Esophagus (tissue), 2 donors: ENCODE results near the gene RGL1. TPM values are rescaled to one million over a fixed set of nuclear protein-coding genes. Genes with fewer than 3 reads are reported as not detected.

ENCODE experiments used
- H3K27ac ChIP-seq, 2 donors: one replicate each; pipeline ENCODE4 v1.5.1; 2013; ENCODE audit warnings: low read depth in 2 of 2, mild to moderate bottlenecking in 2 of 2, inconsistent platforms in 1 of 2, low read length in 1 of 2, moderate library complexity in 1 of 2
- H3K27me3 ChIP-seq, 2 donors: one replicate each; pipeline ENCODE4 v1.6.1; 2013; ENCODE audit warnings: low read length in 2 of 2, control low read depth in 1 of 2, mild to moderate bottlenecking in 1 of 2; ENCODE audit not compliant: insufficient read depth in 2 of 2, control insufficient read depth in 1 of 2
- H3K36me3 ChIP-seq, 2 donors: one replicate each; pipeline ENCODE4 v1.6.1; 2013; ENCODE audit warnings: low read length in 1 of 2; ENCODE audit not compliant: control insufficient read depth in 2 of 2, insufficient read depth in 2 of 2
- H3K4me1 ChIP-seq, 2 donors: one replicate each; pipeline ENCODE4 v1.6.1; 2013; ENCODE audit warnings: low read length in 1 of 2; ENCODE audit not compliant: control insufficient read depth in 2 of 2, insufficient read depth in 2 of 2
- H3K4me3 ChIP-seq, 2 donors: one replicate each; pipeline ENCODE4 v1.5.1; 2013; ENCODE audit warnings: low read length in 2 of 2, mild to moderate bottlenecking in 2 of 2, low read depth in 1 of 2, moderate library complexity in 1 of 2
- H3K9me3 ChIP-seq, 2 donors: one replicate each; pipeline ENCODE4 v1.6.1; 2013; ENCODE audit warnings: mild to moderate bottlenecking in 2 of 2, low read depth in 1 of 2, low read length in 1 of 2, moderate library complexity in 1 of 2; ENCODE audit not compliant: control insufficient read depth in 2 of 2, insufficient read depth in 1 of 2
- WGBS, 2 donors: extraction: QIAGEN DNeasy Blood & Tissue Kit; methylation state at CpG; one replicate each; pipeline ENCODE4 v1.1.7; 2013; 5-methylcytosine and 5-hydroxymethylcytosine counted together
- polyA plus RNA-seq, 2 donors: library from polyadenylated mRNA; stranded (reverse); fragments of 200-250 nt; gene quantifications; one replicate each; pipeline ENCODE4 v1.2.3, GENCODE V29; 2013
- donor health status: healthy with polysubstance abuse.
- donor health status: Bipolar disorder and iron deficiency.

RGL1 gene
- polyA plus RNA-seq, 2 donors: 1.6 TPM

DNA sequence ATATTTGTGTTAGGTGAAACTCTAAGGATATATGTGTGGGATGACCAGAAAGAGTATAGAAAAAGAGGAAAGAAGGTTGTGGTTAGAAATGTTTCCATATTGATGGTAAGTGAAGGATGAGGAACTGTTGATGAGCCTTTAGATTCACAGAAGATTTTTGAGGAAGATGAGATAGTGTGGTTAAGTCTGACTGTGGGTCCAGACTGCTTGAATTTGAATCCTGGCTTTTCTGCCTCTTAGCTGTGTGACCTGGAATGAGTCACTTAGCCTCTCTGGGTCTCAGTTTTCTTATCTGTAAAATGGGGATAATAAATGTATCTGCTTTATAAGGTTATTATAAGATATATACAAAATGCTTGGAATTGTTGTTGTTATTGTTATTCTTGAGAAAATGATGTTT, 27.5 kb downstream of the RGL1 start:
- Histone ChIP-seq H3K27ac (no peak overlapping the region), H3K36me3 (no peaks in the 10 kb centered on the region), H3K4me3 (no peak overlapping the region), H3K4me1 (no peaks in the 10 kb centered on the region), H3K27me3 (no peaks in the 10 kb centered on the region), H3K9me3 (no peaks in the 10 kb centered on the region)

- Histone ChIP-seq H3K4me1 (no peaks in the 10 kb centered on the region), H3K27me3 (no peaks in the 10 kb centered on the region), H3K27ac (no peak overlapping the region), H3K4me3 (no peak overlapping the region), H3K36me3 (no peaks in the 10 kb centered on the region), H3K9me3 (no peaks in the 10 kb centered on the region)
- 53 to 60% methylated on average over 3 of the region's 3 CpGs for WGBS, 2 donors
Observed at GRCh38 chr1:183834568-183834967, 29.6 kb downstream of the RGL1 start.

DNA sequence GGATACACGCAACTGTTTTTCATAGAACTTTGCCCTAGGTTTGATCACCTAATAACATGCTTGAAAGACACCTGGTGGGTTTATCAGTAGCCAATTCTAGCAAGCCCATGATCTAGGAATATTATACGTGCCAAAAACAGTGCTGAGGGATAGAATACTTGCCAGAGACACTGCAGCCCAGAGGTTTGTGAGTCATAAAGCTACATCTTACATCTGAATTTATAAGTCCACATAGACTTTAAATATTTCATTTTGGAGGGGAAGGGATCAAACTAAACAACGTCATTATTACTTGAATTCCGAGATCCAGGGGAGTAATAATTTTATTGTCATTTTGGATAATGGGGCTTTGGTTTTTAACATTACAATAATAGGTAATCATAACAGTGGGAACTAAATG, 31.7 kb downstream of the RGL1 start:
- Histone ChIP-seq H3K4me1 (no peaks in the 10 kb centered on the region), H3K36me3 (no peaks in the 10 kb centered on the region), H3K27me3 (no peaks in the 10 kb centered on the region), H3K4me3 (no peak overlapping the region), H3K9me3 (no peaks in the 10 kb centered on the region), H3K27ac (no peak overlapping the region)
- WGBS, 2 donors: 85 to 88% methylated on average over 4 of the region's 4 CpGs

DNA sequence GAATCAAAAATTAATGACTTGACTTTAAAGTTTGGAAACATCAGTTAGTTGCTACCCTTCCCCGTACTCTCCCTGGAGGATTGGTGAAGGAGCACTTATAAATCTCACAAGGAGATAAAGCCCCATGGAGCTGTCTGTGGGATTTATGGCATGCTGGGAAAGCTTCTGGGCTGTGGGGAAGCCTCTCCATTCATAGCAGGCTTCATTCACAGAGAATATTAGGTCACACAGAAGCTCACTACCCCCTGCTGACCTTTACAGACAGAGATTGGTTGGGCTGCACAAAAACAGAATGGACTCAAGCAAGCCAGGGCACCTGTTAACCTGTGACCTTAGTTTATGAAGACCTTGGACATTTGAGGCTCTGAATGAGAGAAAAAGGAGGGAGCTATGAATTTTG, 32.1 kb downstream of the RGL1 start:
- WGBS, 2 donors: 92 to 96% methylated on average over 1 of the region's 1 CpG

DNA sequence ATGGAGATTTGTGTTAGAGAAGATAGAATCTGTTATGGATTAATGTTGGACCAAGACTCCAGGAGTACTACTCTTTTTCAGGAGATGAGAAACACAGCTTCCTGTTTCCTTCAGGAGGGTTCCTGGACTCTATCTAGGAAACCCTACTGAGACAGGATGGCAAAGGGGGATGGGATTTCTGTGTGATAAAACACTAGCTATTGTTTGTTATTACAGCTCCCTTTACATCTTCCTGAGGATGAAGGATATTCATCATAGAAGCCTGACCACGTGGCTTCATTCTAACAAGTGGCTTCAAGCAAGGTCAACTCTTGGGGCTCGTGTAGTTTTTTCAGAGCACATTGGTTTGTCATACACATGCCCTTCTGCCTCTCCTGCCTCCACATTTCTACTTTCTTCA, 33.3 kb downstream of the RGL1 start:
- no peaks in the 10 kb centered on the region for H3K36me3 ChIP-seq
- no peaks in the 10 kb centered on the region for H3K27me3 ChIP-seq
- H3K4me1 ChIP-seq: no peaks in the 10 kb centered on the region
- H3K4me3 ChIP-seq: no peak overlapping the region
- WGBS, 2 donors: 77 to 79% methylated on average over 2 of the region's 2 CpGs
- H3K27ac ChIP-seq: no peak overlapping the region
- no peaks in the 10 kb centered on the region for H3K9me3 ChIP-seq

More for the DNA sequence above, 32.1 kb downstream of the RGL1 start:
- Histone ChIP-seq H3K36me3 (no peaks in the 10 kb centered on the region), H3K27me3 (no peaks in the 10 kb centered on the region), H3K4me1 (no peaks in the 10 kb centered on the region), H3K4me3 (no peak overlapping the region), H3K27ac (no peak overlapping the region), H3K9me3 (no peaks in the 10 kb centered on the region)

DNA sequence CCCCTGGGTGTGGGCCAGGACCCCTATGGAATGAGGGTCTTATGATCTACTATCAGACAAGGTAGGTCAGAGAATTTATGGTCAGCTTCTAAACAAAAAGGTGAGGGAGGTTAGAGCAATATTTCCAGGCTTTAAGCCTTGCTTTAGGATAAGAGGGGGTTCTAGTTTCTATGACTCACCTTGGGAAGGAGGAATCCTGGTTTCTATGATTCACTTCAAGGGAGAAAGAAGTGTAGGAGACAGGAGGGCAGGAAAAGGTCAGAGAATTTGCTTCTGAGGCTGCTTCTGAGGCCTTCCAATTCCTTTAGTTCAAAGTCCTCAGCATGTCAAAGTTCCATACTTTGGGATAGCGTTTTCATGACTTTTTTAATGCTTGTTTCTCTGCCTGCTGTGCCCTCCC, 35.2 kb downstream of the RGL1 start:
- H3K27me3 ChIP-seq: no peaks in the 10 kb centered on the region
- H3K9me3 ChIP-seq: no peaks in the 10 kb centered on the region
- H3K27ac ChIP-seq: no peak overlapping the region
- H3K4me3 ChIP-seq: no peak overlapping the region
- 90 to 98% methylated on average over 1 of the region's 1 CpG for WGBS, 2 donors
- no peaks in the 10 kb centered on the region for H3K4me1 ChIP-seq
- H3K36me3 ChIP-seq: no peaks in the 10 kb centered on the region

GRCh38 chr1:183841550-183841949, 36.6 kb downstream of the RGL1 start:
- WGBS, 2 donors: 3 to 46% methylated on average over 1 of the region's 1 CpG
- Histone ChIP-seq H3K36me3 (no peaks in the 10 kb centered on the region), H3K4me1 (no peaks in the 10 kb centered on the region), H3K27ac (no peak overlapping the region), H3K27me3 (no peaks in the 10 kb centered on the region), H3K4me3 (no peak overlapping the region), H3K9me3 (no peaks in the 10 kb centered on the region)

GRCh38 chr1:183841950-183842794, 37.3 kb downstream of the RGL1 start:
- Histone ChIP-seq H3K9me3 (no peaks in the 10 kb centered on the region), H3K27ac (no peak overlapping the region), H3K27me3 (no peaks in the 10 kb centered on the region), H3K4me3 (no peak overlapping the region), H3K4me1 (no peaks in the 10 kb centered on the region), H3K36me3 (no peaks in the 10 kb centered on the region)
- WGBS, 2 donors: 36 to 45% methylated on average over 9 of the region's 9 CpGs

- no peak overlapping the region for H3K4me3 ChIP-seq
- 44 to 54% methylated on average over 2 of the region's 2 CpGs for WGBS, 2 donors
Observed at GRCh38 chr1:183842795-183843144, 37.9 kb downstream of the RGL1 start.

DNA sequence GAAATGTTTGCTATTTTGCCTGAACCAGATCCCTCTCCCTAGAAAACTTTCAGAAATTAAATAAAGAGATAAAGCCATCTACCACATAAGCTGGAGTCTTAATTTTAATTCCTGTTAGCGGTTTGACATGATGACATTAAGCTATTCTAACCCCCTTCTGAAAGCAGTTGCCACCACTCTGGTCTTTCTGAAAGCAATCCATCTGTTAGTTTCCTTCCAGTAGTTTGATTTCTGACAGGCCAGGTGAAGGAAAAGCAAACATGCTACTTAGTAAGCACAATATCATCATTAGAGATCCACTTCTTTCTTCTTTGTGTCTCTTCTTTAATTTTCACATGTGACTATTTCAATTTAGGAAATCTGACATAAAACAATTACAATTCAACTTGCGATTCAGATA, 39.9 kb downstream of the RGL1 start:
- 89 to 92% methylated on average over 2 of the region's 2 CpGs for WGBS, 2 donors
- H3K27ac ChIP-seq: no peak overlapping the region
- no peaks in the 10 kb centered on the region for H3K4me1 ChIP-seq
- no peaks in the 10 kb centered on the region for H3K9me3 ChIP-seq
- no peaks in the 10 kb centered on the region for H3K27me3 ChIP-seq
- H3K36me3 ChIP-seq: no peaks in the 10 kb centered on the region
- H3K4me3 ChIP-seq: no peak overlapping the region

More at GRCh38 chr1:183842795-183843144, 37.9 kb downstream of the RGL1 start:
- Histone ChIP-seq H3K27ac (no peak overlapping the region), H3K9me3 (no peaks in the 10 kb centered on the region), H3K4me1 (no peaks in the 10 kb centered on the region), H3K36me3 (no peaks in the 10 kb centered on the region), H3K27me3 (no peaks in the 10 kb centered on the region)
